Hepatocyte (in vitro differentiated cells): ENCODE measurements around the gene INSR. TPM values are rescaled to one million over a fixed set of nuclear protein-coding genes. Genes with fewer than 3 reads are reported as not detected.

Source experiments
- DNase-seq: peaks from one replicate; pipeline ENCODE4 v3.0.0-alpha.2; 2016; ENCODE audit warnings: low spot score
- H2AFZ ChIP-seq: fragments of 200-600 bp; sonication (generic); 2 replicates; pipeline ENCODE4 v1.6.0; 2016; ENCODE audit warnings: antibody characterized with exemption, mild to moderate bottlenecking
- H3K27ac ChIP-seq: fragments of 200-600 bp; sonication (generic); 2 replicates; pipeline ENCODE4 v1.5.1; 2016; ENCODE audit warnings: mild to moderate bottlenecking
- H3K27me3 ChIP-seq: fragments of 200-600 bp; sonication (generic); 2 replicates; pipeline ENCODE4 v1.6.1; 2016
- H3K36me3 ChIP-seq: fragments of 200-600 bp; sonication (generic); replicated peaks from 2 replicates; pipeline ENCODE4 v1.5.1; 2016; ENCODE audit warnings: low read depth; ENCODE audit not compliant: insufficient read depth
- H3K4me1 ChIP-seq: fragments of 200-600 bp; sonication (generic); 2 replicates; pipeline ENCODE4 v1.5.1; 2016; ENCODE audit warnings: mild to moderate bottlenecking, moderate library complexity; ENCODE audit not compliant: insufficient read depth
- H3K4me2 ChIP-seq: fragments of 200-600 bp; sonication (generic); 2 replicates; pipeline ENCODE4 v1.6.0; 2016
- H3K4me3 ChIP-seq: fragments of 200-600 bp; sonication (generic); 2 replicates; pipeline ENCODE4 v1.5.1; 2016; ENCODE audit warnings: mild to moderate bottlenecking
- H3K79me2 ChIP-seq: fragments of 200-600 bp; sonication (generic); 2 replicates; pipeline ENCODE4 v1.6.0; 2017; ENCODE audit warnings: mild to moderate bottlenecking
- H3K9me2 ChIP-seq: fragments of 200-600 bp; sonication (generic); replicated peaks from 2 replicates; pipeline ENCODE4 v1.6.0; 2017; ENCODE audit warnings: mild to moderate bottlenecking; ENCODE audit not compliant: insufficient read depth
- H3K9me3 ChIP-seq: fragments of 200-600 bp; sonication (generic); 2 replicates; pipeline ENCODE4 v1.5.1; 2016; ENCODE audit warnings: low read depth, mild to moderate bottlenecking
- H4K20me1 ChIP-seq: fragments of 200-600 bp; sonication (generic); 2 replicates; pipeline ENCODE4 v1.6.0; 2016; ENCODE audit warnings: mild to moderate bottlenecking; ENCODE audit not compliant: insufficient read depth, poor library complexity, severe bottlenecking
- EZH2 ChIP-seq: fragments of 200-600 bp; sonication (generic); IDR thresholded peaks from 2 replicates; pipeline ENCODE4 v1.6.1; 2016; ENCODE audit warnings: antibody characterized with exemption, mild to moderate bottlenecking, borderline replicate concordance
- EZH2phosphoT487 ChIP-seq: fragments of 200-600 bp; sonication (generic); IDR thresholded peaks from one replicate; pipeline ENCODE4 v1.6.1; 2018; ENCODE audit warnings: antibody characterized with exemption, mild to moderate bottlenecking, low read depth, moderate library complexity; ENCODE audit not compliant: unreplicated experiment, severe bottlenecking
- WGBS: methylation state at CpG from one replicate; pipeline ENCODE4 v1.1.6; 2016; ENCODE audit warnings: low lambda C conversion rate; ENCODE audit errors: missing lambda C conversion rate; 5-methylcytosine and 5-hydroxymethylcytosine counted together
- polyA plus RNA-seq: library from polyadenylated mRNA; unstranded; fragments of >200 nt; fragmentation: Nextera tagmentation; extraction: Ambion mirVana; gene quantifications from 2 replicates; pipeline ENCODE4 v1.2.1, GENCODE V29; 2016
- total RNA-seq: library from RNA; depleted of rRNA; stranded (reverse); fragments of >200 nt; gene quantifications from 2 replicates; pipeline ENCODE4 v1.2.3, GENCODE V29; 2014
- TF ChIP-seq, protein P1 (sequence below): fragments of 200-600 bp; sonication (generic); IDR thresholded peaks from 2 replicates; pipeline ENCODE4 v1.5.1; 2016; ENCODE audit warnings: antibody characterized with exemption, mild to moderate bottlenecking; ENCODE audit not compliant: poor library complexity

The INSR gene
- total and polyA plus RNA-seq, 2 experiments from 2014 or later, result 17.0 to 59.0 TPM

DNA sequence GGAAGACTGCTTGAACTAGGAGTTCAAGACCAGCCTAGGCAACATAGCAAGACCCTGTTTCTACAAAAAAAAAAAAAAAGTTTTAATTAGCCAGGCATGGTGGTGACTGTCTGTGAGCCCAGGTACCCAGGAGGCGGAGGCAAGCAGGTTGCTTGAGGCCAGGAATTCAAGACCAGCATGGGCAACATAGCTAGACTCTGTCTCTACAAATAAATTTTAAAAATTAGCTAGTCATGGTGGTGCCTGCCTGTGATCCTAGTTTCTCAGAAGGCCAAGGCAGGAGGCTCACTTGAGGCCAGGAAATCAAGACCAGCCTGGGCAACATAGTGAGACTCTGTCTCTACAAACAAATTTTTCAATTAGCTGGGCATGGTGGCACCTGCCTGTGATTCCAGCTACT lies 6.1 kb downstream of the INSR start:
- no peak for DNase-seq
- Histone ChIP-seq H3K27me3 (no peaks in the 10 kb centered on the region), H3K4me3 (no peak overlapping the region), H3K79me2 (peaks cover 93% of the 10 kb centered on the region), H4K20me1 (peaks cover 72% of the 10 kb centered on the region), H3K36me3 (no peaks in the 10 kb centered on the region), H3K9me3 (no peaks in the 10 kb centered on the region), H2AFZ (no peak overlapping the region), H3K4me2 (no peak overlapping the region), H3K9me2 (no peaks in the 10 kb centered on the region), H3K4me1 (peaks cover 13% of the 10 kb centered on the region), H3K27ac (peak overlapping the region; percentile 23)
- WGBS, result 100% methylated on average over 1 of the region's 1 CpG
- TF ChIP-seq, protein P1, sequence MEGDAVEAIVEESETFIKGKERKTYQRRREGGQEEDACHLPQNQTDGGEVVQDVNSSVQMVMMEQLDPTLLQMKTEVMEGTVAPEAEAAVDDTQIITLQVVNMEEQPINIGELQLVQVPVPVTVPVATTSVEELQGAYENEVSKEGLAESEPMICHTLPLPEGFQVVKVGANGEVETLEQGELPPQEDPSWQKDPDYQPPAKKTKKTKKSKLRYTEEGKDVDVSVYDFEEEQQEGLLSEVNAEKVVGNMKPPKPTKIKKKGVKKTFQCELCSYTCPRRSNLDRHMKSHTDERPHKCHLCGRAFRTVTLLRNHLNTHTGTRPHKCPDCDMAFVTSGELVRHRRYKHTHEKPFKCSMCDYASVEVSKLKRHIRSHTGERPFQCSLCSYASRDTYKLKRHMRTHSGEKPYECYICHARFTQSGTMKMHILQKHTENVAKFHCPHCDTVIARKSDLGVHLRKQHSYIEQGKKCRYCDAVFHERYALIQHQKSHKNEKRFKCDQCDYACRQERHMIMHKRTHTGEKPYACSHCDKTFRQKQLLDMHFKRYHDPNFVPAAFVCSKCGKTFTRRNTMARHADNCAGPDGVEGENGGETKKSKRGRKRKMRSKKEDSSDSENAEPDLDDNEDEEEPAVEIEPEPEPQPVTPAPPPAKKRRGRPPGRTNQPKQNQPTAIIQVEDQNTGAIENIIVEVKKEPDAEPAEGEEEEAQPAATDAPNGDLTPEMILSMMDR, result no peak
- no peak for TF ChIP-seq EZH2
- TF ChIP-seq EZH2phosphoT487, result no peak

- Histone ChIP-seq H3K79me2 (peaks cover 91% of the 10 kb centered on the region), H3K4me1 (peaks cover 11% of the 10 kb centered on the region), H4K20me1 (peaks cover 72% of the 10 kb centered on the region), H3K27me3 (no peaks in the 10 kb centered on the region), H3K4me3 (no peak overlapping the region), H3K36me3 (no peaks in the 10 kb centered on the region), H3K9me2 (no peaks in the 10 kb centered on the region), H3K27ac (peak overlapping the region; percentile 23), H3K4me2 (no peak overlapping the region), H2AFZ (no peak overlapping the region), H3K9me3 (no peaks in the 10 kb centered on the region)
- 50% methylated on average over 10 of the region's 10 CpGs for WGBS
- no peak for DNase-seq
- TF ChIP-seq EZH2 (no peak), EZH2phosphoT487 (no peak)
- TF ChIP-seq, protein P1, result no peak
Observed at GRCh38 chr19:7287722-7288121, 6.5 kb downstream of the INSR start.

DNA sequence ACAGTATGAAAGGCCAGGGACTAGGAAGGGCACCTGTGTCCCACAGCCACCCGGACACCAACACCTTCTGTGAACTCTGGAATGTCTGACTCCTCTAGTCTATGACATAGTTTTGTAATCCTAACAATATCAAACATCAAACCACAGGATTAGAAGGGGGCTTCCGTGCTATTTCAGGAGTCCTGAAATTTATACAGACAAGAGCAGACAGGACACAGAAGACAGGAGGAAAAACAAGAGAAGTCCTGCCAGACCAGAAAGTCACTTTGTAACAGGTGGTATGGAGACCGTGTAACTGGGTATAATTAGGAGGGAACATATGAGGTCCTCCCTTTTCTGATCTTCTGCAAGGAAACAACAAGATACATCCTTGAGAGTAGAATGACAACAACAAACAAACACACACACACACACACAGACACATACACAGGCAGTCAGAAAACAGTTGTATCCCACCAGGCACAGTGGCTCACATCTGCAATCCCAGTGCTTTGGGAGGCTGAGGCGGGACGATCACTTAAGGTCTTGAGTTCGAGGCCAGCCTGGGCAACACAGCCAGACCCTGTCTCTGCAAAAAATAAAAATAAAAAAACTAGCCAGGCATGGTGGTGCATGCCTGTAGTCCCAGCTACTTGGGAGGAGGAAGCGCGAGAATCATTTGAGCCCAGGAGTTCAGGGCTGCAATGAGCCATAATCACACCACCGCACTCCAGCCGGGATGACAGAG lies 13.1 kb downstream of the INSR start:
- Histone ChIP-seq H4K20me1 (peaks cover 32% of the 10 kb centered on the region), H3K4me1 (no peaks in the 10 kb centered on the region), H3K9me3 (no peaks in the 10 kb centered on the region), H3K27me3 (no peaks in the 10 kb centered on the region), H3K79me2 (peaks cover 87% of the 10 kb centered on the region), H3K4me2 (no peak overlapping the region), H3K36me3 (no peaks in the 10 kb centered on the region), H2AFZ (no peak overlapping the region), H3K4me3 (no peak overlapping the region), H3K27ac (no peak overlapping the region), H3K9me2 (no peaks in the 10 kb centered on the region)
- no peak for DNase-seq
- TF ChIP-seq EZH2phosphoT487 (no peak), EZH2 (no peak)
- TF ChIP-seq, protein P1, result no peak
- 84% methylated on average over 10 of the region's 10 CpGs for WGBS
